Thyroid gland (tissue), 4 donors: ENCODE results near the gene SUN3. TPM values are rescaled to one million over a fixed set of nuclear protein-coding genes. Genes with fewer than 3 reads are reported as not detected.

Experiments
- DNase-seq, 2 donors: peaks; one replicate each; pipeline ENCODE4 v3.0.0-alpha.2; 2019
- H3K27ac ChIP-seq, 3 donors: fragments of 200-600 bp; sonication (generic); 1 replicate in 2 of 3; 2 replicates in 1 of 3; pipeline ENCODE4 v1.5.1; 2016 to 2019; ENCODE audit warnings: mild to moderate bottlenecking in 1 of 3, moderate library complexity in 1 of 3
- H3K27me3 ChIP-seq: fragments of 200-600 bp; sonication (generic); one replicate; pipeline ENCODE4 v1.5.1; 2019
- H3K36me3 ChIP-seq, 2 donors: fragments of 200-600 bp; sonication (generic); one replicate each; pipeline ENCODE4 v1.5.1; 2016 to 2019
- H3K4me1 ChIP-seq, 2 donors: fragments of 200-600 bp; sonication (generic); one replicate each; pipeline ENCODE4 v1.5.1; 2017 to 2019
- H3K4me3 ChIP-seq, 3 donors: fragments of 200-600 bp; sonication (generic); replicated peaks in 1 of 3; 1 replicate in 2 of 3; 2 replicates in 1 of 3; pipeline ENCODE4 v1.5.1; 2016; ENCODE audit warnings: mild to moderate bottlenecking in 1 of 3
- H3K9me3 ChIP-seq: fragments of 200-600 bp; sonication (generic); one replicate; pipeline ENCODE4 v1.5.1; 2017
- POLR2A ChIP-seq, 2 donors: fragments of 450-650 bp; IDR thresholded peaks; one replicate each; pipeline ENCODE4 v1.6.1; 2017; ENCODE audit warnings: antibody characterized with exemption in 2 of 2, mild to moderate bottlenecking in 2 of 2, moderate library complexity in 1 of 2
- WGBS, 2 donors: methylation state at CpG; one replicate each; pipeline ENCODE4 v1.1.5; 2017; 5-methylcytosine and 5-hydroxymethylcytosine counted together
- intact Hi-C: fragments of 100-400 bp; cut with DNase I; formaldehyde crosslinking; loops from one replicate; pipeline ENCODE4 v1.15.1; 2023
- total RNA-seq, 4 donors: library from RNA; depleted of rRNA; stranded (reverse); fragments of >200 nt; gene quantifications; one replicate each; pipeline ENCODE4 v1.2.3, GENCODE V29; 2016
- TF ChIP-seq, protein P1 (sequence below), 6 experiments: fragments of 200-600 bp in 3 of 6; fragments of 450-650 bp in 3 of 6; sonication (generic) in 3 of 6; IDR thresholded peaks; one replicate each; pipeline ENCODE4 v1.5.1; 2016 to 2019; ENCODE audit warnings: antibody characterized with exemption in 6 of 6, mild to moderate bottlenecking in 2 of 6, inconsistent platforms in 1 of 6, moderate library complexity in 1 of 6

The SUN3 gene
- total RNA-seq, 4 donors from 2014 or later: not detected

DNA sequence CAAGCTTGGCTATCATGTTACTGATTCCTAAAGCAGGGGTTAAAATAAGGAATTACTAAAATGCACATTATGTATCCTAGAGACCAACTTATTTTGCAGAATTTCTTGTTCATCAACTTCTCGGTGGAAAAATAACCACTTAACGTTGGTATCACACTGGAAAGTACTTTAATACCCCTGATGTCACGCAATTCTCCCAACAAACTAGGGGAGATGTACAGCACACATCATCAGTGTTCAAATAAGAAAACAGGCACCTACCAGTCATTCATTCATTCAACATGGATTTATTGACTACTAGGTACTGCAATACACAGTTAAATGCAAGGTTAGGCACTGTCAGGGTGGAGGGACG is 50.1 kb downstream of the SUN3 start:
- Histone ChIP-seq H3K9me3 (no peaks in the 10 kb centered on the region), H3K36me3 (peaks cover 34 to 41% of the 10 kb centered on the region in 2 donors), H3K4me3 (peak overlapping the region in 2 of 3 donors; percentile 45 to 52), H3K27ac (peak overlapping the region in 2 of 3 donors; percentile 80 to 89), H3K27me3 (no peaks in the 10 kb centered on the region), H3K4me1 (peaks cover 4 to 8% of the 10 kb centered on the region in 2 donors)
- DNase-seq: no peak
- WGBS, 2 donors: 7 to 10% methylated on average over 4 of the region's 4 CpGs
- intact Hi-C loops: loop anchor here (5.0 kb wide), 1 partner anchor 109 kb away; the partner anchor contains the start of gene UPP1
- no peak for TF ChIP-seq POLR2A (IDR thresholded peaks at IDR 0.05)
- TF ChIP-seq, protein P1, sequence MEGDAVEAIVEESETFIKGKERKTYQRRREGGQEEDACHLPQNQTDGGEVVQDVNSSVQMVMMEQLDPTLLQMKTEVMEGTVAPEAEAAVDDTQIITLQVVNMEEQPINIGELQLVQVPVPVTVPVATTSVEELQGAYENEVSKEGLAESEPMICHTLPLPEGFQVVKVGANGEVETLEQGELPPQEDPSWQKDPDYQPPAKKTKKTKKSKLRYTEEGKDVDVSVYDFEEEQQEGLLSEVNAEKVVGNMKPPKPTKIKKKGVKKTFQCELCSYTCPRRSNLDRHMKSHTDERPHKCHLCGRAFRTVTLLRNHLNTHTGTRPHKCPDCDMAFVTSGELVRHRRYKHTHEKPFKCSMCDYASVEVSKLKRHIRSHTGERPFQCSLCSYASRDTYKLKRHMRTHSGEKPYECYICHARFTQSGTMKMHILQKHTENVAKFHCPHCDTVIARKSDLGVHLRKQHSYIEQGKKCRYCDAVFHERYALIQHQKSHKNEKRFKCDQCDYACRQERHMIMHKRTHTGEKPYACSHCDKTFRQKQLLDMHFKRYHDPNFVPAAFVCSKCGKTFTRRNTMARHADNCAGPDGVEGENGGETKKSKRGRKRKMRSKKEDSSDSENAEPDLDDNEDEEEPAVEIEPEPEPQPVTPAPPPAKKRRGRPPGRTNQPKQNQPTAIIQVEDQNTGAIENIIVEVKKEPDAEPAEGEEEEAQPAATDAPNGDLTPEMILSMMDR (IDR thresholded peaks at IDR 0.05): no peak

DNA sequence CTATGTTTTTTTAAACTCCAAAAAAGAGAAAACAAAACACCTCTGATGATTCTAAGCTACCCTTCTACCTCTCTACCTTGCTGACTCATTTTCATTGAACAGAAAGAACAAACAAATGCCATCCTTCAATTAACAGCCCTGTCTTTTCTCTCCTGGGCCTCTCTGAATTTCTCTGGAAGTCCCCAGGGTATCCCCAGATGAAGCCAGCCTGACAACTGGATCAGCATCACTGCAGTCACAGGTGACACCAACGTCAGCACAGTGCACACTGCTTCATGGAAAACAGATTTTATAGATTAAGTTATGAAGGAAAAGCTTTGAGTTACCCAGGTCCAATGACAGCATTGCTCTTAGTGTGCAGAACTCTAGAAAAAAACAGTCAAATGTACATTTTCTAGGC is 55.2 kb downstream of the SUN3 start:
- Histone ChIP-seq H3K27ac (no peak overlapping the region), H3K36me3 (peaks cover 34 to 51% of the 10 kb centered on the region in 2 donors), H3K4me3 (no peak overlapping the region), H3K4me1 (peaks cover 4 to 7% of the 10 kb centered on the region in 2 donors), H3K27me3 (no peaks in the 10 kb centered on the region), H3K9me3 (no peaks in the 10 kb centered on the region)
- DNase-seq: no peak
- intact Hi-C loops: no loop called here
- WGBS, 2 donors: 63 to 85% methylated on average over 1 of the region's 1 CpG
- TF ChIP-seq, protein P1 (IDR thresholded peaks at IDR 0.05): no peak
- no peak for TF ChIP-seq POLR2A (IDR thresholded peaks at IDR 0.05)

DNA sequence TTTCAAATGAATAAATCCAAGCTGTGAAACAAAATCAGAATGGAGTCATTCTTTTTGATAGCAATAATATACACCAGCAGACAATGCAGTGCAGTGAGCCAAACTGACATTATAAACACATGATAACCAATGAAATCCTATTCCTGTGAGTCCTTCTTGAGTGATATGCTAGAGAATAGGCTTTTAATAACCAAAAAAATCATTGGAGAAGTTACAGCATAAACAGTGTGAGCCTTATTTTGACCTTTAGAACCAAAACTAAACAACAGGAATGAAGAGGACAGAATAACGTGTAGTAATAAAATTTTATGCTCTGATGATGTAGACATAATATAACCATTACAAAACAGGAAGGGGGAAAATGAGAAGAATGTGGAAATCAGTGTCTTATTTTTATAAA is 58.1 kb downstream of the SUN3 start:
- Histone ChIP-seq H3K36me3 (peaks cover 38 to 55% of the 10 kb centered on the region in 2 donors), H3K27me3 (no peaks in the 10 kb centered on the region), H3K4me1 (no peaks in the 10 kb centered on the region), H3K27ac (peak overlapping the region in 1 of 3 donors; percentile 6), H3K9me3 (no peaks in the 10 kb centered on the region), H3K4me3 (no peak overlapping the region)
- no peak for TF ChIP-seq POLR2A (IDR thresholded peaks at IDR 0.05)
- TF ChIP-seq, protein P1 (IDR thresholded peaks at IDR 0.05): no peak
- DNase-seq: no peak
- 76 to 83% methylated on average over 1 of the region's 1 CpG for WGBS, 2 donors
- intact Hi-C loops: no loop called here

DNA sequence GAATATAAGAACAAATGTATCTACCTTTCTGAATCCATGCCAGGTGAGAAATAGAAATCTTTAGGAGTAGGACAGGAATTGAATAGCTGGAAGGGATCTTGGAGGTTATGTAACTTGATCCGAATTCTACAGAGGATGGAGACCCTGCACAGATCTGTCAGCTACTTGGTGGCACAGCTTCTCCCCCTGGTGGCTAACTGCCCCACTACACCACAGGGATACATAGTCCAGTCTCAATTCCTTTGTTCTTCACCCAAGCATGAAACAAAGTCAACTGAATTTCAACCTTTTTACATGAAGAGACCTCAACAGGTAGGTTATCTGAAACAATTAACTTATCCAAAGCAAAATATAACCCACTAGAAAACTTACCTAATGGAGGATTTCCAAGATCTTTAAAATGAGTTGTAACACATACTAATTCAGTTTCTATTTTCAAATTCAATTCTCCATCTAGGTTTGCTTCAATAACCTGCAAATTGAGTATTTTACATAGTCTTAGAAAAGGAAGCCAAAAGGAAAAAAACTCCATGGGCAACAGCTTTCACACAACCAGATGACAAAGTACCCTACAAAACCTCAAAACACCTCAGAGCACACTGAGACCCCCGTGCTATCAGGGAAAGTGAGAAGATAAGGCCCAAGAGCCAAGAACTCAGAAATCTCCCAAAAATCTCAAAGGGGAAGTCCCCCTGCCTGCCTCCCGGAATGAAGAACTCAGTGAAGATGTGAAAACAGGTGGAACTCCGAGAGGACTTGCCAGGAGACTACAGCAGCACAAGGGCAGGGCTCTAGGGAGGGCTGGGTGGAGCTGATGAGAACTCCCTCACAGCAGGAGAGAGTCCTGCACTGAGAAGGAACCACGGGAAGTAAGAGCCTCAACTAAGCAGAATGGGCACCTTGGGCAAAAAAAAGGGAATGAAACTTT is 59.8 kb downstream of the SUN3 start:
- 63 to 67% methylated on average over 5 of the region's 5 CpGs for WGBS, 2 donors
- no peaks in the 10 kb centered on the region for H3K4me1 ChIP-seq
- TF ChIP-seq, protein P1 (IDR thresholded peaks at IDR 0.05): peak; percentile 39 to 71 (median 55)
- TF ChIP-seq POLR2A (IDR thresholded peaks at IDR 0.05): no peak
- peak; percentile 47 to 53 for DNase-seq
- no peak overlapping the region for H3K4me3 ChIP-seq
- H3K27me3 ChIP-seq: no peaks in the 10 kb centered on the region
- H3K36me3 ChIP-seq: peaks cover 35 to 58% of the 10 kb centered on the region in 2 donors
- no peaks in the 10 kb centered on the region for H3K9me3 ChIP-seq
- H3K27ac ChIP-seq: peak overlapping the region in 1 of 3 donors; percentile 18
- intact Hi-C loops: no loop called here

DNA sequence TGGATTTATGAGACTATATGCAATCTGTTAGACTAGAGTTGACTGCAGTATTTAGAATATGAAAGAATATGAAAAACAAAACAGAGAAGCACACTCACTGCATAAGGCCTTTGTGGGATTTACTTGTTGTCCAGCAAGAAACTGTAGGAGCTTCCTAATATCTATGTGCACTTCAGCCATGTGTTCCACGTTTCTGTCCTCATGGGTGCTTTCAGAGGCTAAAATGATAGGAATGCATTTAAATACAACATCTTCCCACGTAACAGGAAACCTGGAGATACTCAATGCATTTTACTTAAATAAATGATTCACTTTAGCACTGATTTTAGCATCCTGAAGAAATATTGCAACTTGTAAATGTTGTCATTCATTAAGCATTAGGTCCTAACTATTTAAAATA is 61.2 kb downstream of the SUN3 start:
- peaks cover 35 to 56% of the 10 kb centered on the region in 2 donors for H3K36me3 ChIP-seq
- H3K4me1 ChIP-seq: no peaks in the 10 kb centered on the region
- TF ChIP-seq, protein P1 (IDR thresholded peaks at IDR 0.05): no peak
- TF ChIP-seq POLR2A (IDR thresholded peaks at IDR 0.05): no peak
- WGBS, 2 donors: 88 to 92% methylated on average over 2 of the region's 2 CpGs
- no peak overlapping the region for H3K27ac ChIP-seq
- H3K4me3 ChIP-seq: no peak overlapping the region
- H3K9me3 ChIP-seq: no peaks in the 10 kb centered on the region
- H3K27me3 ChIP-seq: no peaks in the 10 kb centered on the region
- DNase-seq: no peak
- intact Hi-C loops: no loop called here
